Transverse colon (tissue), 4 donors: ENCODE measurements around the gene FABP2. TPM values are rescaled to one million over a fixed set of nuclear protein-coding genes. Genes with fewer than 3 reads are reported as not detected.
"Not testable (repeated sequence)": the region's sequence is repeated elsewhere in the genome, so short reads cannot be mapped to it uniquely, and the experiment has no call there.

Source experiments
- DNase-seq: peaks from one replicate; pipeline ENCODE4 v3.0.0-alpha.2; 2019
- H3K27ac ChIP-seq, 4 donors: fragments of 200-600 bp; sonication (generic); 2 replicates each; pipeline ENCODE4 v1.5.1; 2016 to 2018; ENCODE audit warnings: inconsistent platforms in 4 of 4
- H3K27me3 ChIP-seq: fragments of 200-600 bp; sonication (generic); 2 replicates; pipeline ENCODE4 v1.5.1; 2017; ENCODE audit warnings: inconsistent platforms
- H3K36me3 ChIP-seq, 4 donors: fragments of 200-600 bp; sonication (generic); 2 replicates each; pipeline ENCODE4 v1.5.1; 2017 to 2019; ENCODE audit warnings: inconsistent platforms in 4 of 4
- H3K4me1 ChIP-seq, 4 donors: fragments of 200-600 bp; sonication (generic); 2 replicates each; pipeline ENCODE4 v1.5.1; 2017 to 2020; ENCODE audit warnings: inconsistent platforms in 4 of 4
- H3K4me3 ChIP-seq, 4 donors: fragments of 200-600 bp; sonication (generic); 1 replicate in 1 of 4; 2 replicates in 3 of 4; pipeline versions ENCODE4 v1.5.1 to v1.6.1; 2017 to 2019; ENCODE audit warnings: inconsistent platforms in 4 of 4
- H3K9me3 ChIP-seq, 2 donors: fragments of 200-600 bp; sonication (generic); 2 replicates each; pipeline ENCODE4 v1.5.1; 2017 to 2019; ENCODE audit warnings: inconsistent platforms in 2 of 2
- EP300 ChIP-seq: sonication (generic); formaldehyde crosslinking; IDR thresholded peaks from one replicate; pipeline ENCODE4 v1.6.1; 2017; ENCODE audit warnings: antibody characterized with exemption, low read depth
- POLR2A ChIP-seq: fragments of 450-650 bp; IDR thresholded peaks from one replicate; pipeline ENCODE4 v1.6.1; 2016; ENCODE audit warnings: antibody characterized with exemption, mild to moderate bottlenecking, moderate library complexity
- POLR2AphosphoS5 ChIP-seq, 3 donors: sonication (generic); formaldehyde crosslinking; IDR thresholded peaks; one replicate each; pipeline ENCODE4 v1.6.1; 2016; ENCODE audit warnings: antibody characterized with exemption in 3 of 3
- WGBS, 2 donors: methylation state at CpG; one replicate each; pipeline ENCODE4 v1.1.5; 2018; ENCODE audit warnings: low coverage in 1 of 2; 5-methylcytosine and 5-hydroxymethylcytosine counted together
- in situ Hi-C, 4 donors: fragments of 200-750 bp; cut with MboI; loops; one replicate each; pipeline versions ENCODE4 v1.15.0 to v1.15.1; 2017; ENCODE audit warnings: low sequenced_read_pairs in 3 of 4, low pct_ligation_motif_present in 1 of 4, low pct_unique_long_range_greater_than_20kb in 1 of 4
- intact Hi-C: fragments of 100-400 bp; cut with DNase I; formaldehyde crosslinking; loops from one replicate; pipeline ENCODE4 v1.15.1; 2023; ENCODE audit warnings: low total_unique reads
- total RNA-seq, 4 donors: library from RNA; depleted of rRNA; stranded (reverse); fragments of >200 nt; gene quantifications; one replicate each; pipeline ENCODE4 v1.1.0, GENCODE V29; 2016
- TF ChIP-seq, protein P1 (sequence below), 5 experiments: fragments of 200-600 bp in 3 of 5; fragments of 450-650 bp in 2 of 5; sonication (generic) in 3 of 5; IDR thresholded peaks; 1 replicate in 2 of 5; 2 replicates in 3 of 5; pipeline ENCODE4 v1.5.1; 2016 to 2017; ENCODE audit warnings: antibody characterized with exemption in 5 of 5, inconsistent platforms in 3 of 5, mild to moderate bottlenecking in 2 of 5, moderate library complexity in 1 of 5

FABP2 gene
- total RNA-seq, 4 donors from 2014 or later, result 3.4 to 55.4 (median 17.1) TPM

GRCh38 chr4:119356041-119356440 is 34.1 kb upstream of the FABP2 start:
- H3K27me3 ChIP-seq, in situ Hi-C loops, H3K4me3 ChIP-seq, H3K27ac ChIP-seq, H3K9me3 ChIP-seq, intact Hi-C loops, H3K36me3 ChIP-seq, H3K4me1 ChIP-seq, DNase-seq: not testable (repeated sequence)
- WGBS, 2 donors, result 56% methylated on average over 1 of the region's 1 CpG; no CpG with 5 or more reads in 1 of the 2 donors

DNA sequence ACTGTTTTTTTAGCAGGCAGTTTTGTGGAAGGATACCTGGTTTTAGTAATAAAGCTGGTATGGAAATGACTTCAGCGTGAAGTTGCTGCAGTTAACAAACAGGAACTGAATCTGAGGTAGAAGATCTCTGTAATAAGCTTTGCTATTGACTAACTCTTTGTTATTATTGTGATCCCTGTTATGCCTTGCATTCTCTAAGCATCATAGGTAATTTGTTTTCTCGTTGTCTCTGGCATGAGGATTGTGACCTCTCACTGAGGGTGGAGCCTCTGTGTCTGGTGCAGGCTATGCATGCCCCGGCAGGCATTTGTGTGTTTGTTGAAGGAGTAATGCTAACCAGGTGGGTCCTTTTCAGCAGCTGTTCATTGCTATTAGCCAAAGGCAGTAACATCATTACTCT is 31.4 kb upstream of the FABP2 start:
- H3K36me3 ChIP-seq, H3K27ac ChIP-seq, H3K9me3 ChIP-seq, H3K4me1 ChIP-seq, in situ Hi-C loops, DNase-seq, H3K4me3 ChIP-seq, intact Hi-C loops, H3K27me3 ChIP-seq: not testable (repeated sequence)
- WGBS, 2 donors, result 51 to 52% methylated on average over 3 of the region's 3 CpGs

- in situ Hi-C loops, result not testable (repeated sequence)
Measured at GRCh38 chr4:119348169-119348568, 26.2 kb upstream of the FABP2 start.

GRCh38 chr4:119343293-119343692 is 21.4 kb upstream of the FABP2 start:
- H3K27me3 ChIP-seq, H3K4me3 ChIP-seq, H3K4me1 ChIP-seq, H3K9me3 ChIP-seq, H3K36me3 ChIP-seq, intact Hi-C loops, H3K27ac ChIP-seq, DNase-seq, in situ Hi-C loops: not testable (repeated sequence)
- WGBS, 2 donors, result no CpG with 5 or more reads among the region's 2 CpGs

More at GRCh38 chr4:119348169-119348568, 26.2 kb upstream of the FABP2 start:
- H3K27ac ChIP-seq, DNase-seq, intact Hi-C loops, H3K27me3 ChIP-seq, H3K4me3 ChIP-seq, H3K9me3 ChIP-seq, H3K4me1 ChIP-seq, H3K36me3 ChIP-seq: not testable (repeated sequence)
- 93% methylated on average over 1 of the region's 1 CpG; no CpG with 5 or more reads in 1 of the 2 donors for WGBS, 2 donors

DNA sequence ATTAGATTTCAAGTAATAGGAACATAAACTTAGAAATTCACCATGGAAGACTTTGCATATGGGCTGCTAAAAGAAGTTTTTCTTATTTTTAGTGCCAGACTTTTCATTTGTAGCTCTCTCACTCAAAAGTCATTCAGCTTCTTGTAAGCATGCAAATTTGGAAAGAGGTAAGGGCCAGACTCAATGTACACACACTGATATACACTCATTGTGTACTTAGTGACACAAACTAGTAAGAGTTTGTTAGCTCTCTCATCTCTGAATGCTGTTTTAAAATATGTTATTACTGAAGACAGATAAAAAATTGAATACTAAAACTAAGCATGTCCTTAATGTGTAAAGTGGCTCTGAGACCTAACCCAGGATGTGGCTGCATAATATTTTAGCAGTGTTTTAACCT is 18.0 kb upstream of the FABP2 start:
- DNase-seq, H3K36me3 ChIP-seq, H3K4me3 ChIP-seq, intact Hi-C loops, H3K27me3 ChIP-seq, H3K4me1 ChIP-seq, in situ Hi-C loops, H3K9me3 ChIP-seq, H3K27ac ChIP-seq: not testable (repeated sequence)

DNA sequence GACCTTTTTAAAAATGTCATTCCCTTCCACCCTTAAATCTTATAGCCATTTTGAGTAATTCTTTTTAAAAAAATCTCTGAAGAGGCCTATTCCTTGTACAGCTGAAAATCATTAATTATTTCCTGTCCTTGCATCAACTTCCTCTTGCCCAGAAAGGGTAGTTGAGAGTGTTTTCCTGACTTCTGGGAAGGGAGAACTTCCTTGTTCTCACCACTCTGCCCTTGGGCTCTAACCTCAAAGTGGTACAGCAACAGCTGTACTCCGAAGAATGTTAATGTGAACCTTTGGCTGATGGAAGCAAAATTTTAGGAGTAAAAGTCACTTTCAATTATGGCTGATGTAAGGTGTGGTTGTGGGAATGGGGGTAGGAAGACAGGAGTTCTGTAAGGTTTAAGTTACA is 15.1 kb upstream of the FABP2 start:
- H3K4me3 ChIP-seq, result no peak overlapping the region
- TF ChIP-seq EP300, result no peak
- TF ChIP-seq POLR2A, result no peak
- TF ChIP-seq, protein P1, sequence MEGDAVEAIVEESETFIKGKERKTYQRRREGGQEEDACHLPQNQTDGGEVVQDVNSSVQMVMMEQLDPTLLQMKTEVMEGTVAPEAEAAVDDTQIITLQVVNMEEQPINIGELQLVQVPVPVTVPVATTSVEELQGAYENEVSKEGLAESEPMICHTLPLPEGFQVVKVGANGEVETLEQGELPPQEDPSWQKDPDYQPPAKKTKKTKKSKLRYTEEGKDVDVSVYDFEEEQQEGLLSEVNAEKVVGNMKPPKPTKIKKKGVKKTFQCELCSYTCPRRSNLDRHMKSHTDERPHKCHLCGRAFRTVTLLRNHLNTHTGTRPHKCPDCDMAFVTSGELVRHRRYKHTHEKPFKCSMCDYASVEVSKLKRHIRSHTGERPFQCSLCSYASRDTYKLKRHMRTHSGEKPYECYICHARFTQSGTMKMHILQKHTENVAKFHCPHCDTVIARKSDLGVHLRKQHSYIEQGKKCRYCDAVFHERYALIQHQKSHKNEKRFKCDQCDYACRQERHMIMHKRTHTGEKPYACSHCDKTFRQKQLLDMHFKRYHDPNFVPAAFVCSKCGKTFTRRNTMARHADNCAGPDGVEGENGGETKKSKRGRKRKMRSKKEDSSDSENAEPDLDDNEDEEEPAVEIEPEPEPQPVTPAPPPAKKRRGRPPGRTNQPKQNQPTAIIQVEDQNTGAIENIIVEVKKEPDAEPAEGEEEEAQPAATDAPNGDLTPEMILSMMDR (IDR thresholded peaks at IDR 0.05), result no peak
- TF ChIP-seq POLR2AphosphoS5 (IDR thresholded peaks at IDR 0.05), result no peak
- no peaks in the 10 kb centered on the region for H3K9me3 ChIP-seq
- in situ Hi-C loops, result no loop called here
- DNase-seq, result no peak
- no peak overlapping the region for H3K27ac ChIP-seq
- 64% methylated on average over 1 of the region's 1 CpG; no CpG with 5 or more reads in 1 of the 2 donors for WGBS, 2 donors
- intact Hi-C loops, result no loop called here
- H3K36me3 ChIP-seq, result no peaks in the 10 kb centered on the region
- no peaks in the 10 kb centered on the region for H3K4me1 ChIP-seq
- no peaks in the 10 kb centered on the region for H3K27me3 ChIP-seq

GRCh38 chr4:119336332-119336979 is 14.5 kb upstream of the FABP2 start:
- H3K27ac ChIP-seq, H3K4me3 ChIP-seq, H3K4me1 ChIP-seq, DNase-seq, H3K9me3 ChIP-seq, H3K27me3 ChIP-seq, in situ Hi-C loops, intact Hi-C loops, H3K36me3 ChIP-seq: not testable (repeated sequence)
- 78% methylated on average over 4 of the region's 4 CpGs; no CpG with 5 or more reads in 1 of the 2 donors for WGBS, 2 donors
